Measurements from ENCODE around the gene PRR29.

GRCh38 chr17:64053101-64053500 is 55.0 kb downstream of the PRR29 start:
- no peak for TF ChIP-seq POLR2A (IDR thresholded peaks at IDR 0.05; ENCODE audit: low read depth, low read length)
- no peak for TF ChIP-seq POLR2AphosphoS5 (IDR thresholded peaks at IDR 0.05; ENCODE audit: low read depth, low read length)
